Loucy (cell line): ENCODE results near the gene UBAP1.

Source experiments
- H2AFZ ChIP-seq: fragments of 200-600 bp; sonication (generic); 2 replicates; pipeline ENCODE4 v1.6.0; 2016; ENCODE audit warnings: antibody characterized with exemption, mild to moderate bottlenecking, low read length, moderate library complexity
- H3F3A ChIP-seq: fragments of 200-600 bp; 2 replicates; pipeline ENCODE4 v1.6.0; 2016; ENCODE audit warnings: antibody characterized with exemption, low read depth, mild to moderate bottlenecking
- H3K27me3 ChIP-seq: fragments of 200-600 bp; sonication (generic); 2 replicates; pipeline ENCODE4 v1.6.1; 2014; ENCODE audit warnings: low read length, mild to moderate bottlenecking; ENCODE audit not compliant: insufficient read depth, poor library complexity, severe bottlenecking
- H3K36me3 ChIP-seq: fragments of 200-600 bp; sonication (generic); 2 replicates; pipeline ENCODE4 v1.6.1; 2016; ENCODE audit warnings: low read length; ENCODE audit not compliant: insufficient read depth
- H3K4me1 ChIP-seq: fragments of 200-600 bp; sonication (generic); 2 replicates; pipeline ENCODE4 v1.5.1; 2014; ENCODE audit warnings: low read length, mild to moderate bottlenecking; ENCODE audit not compliant: insufficient read depth, poor library complexity, severe bottlenecking
- H3K4me2 ChIP-seq: fragments of 200-600 bp; sonication (generic); 2 replicates; pipeline ENCODE4 v1.6.0; 2014; ENCODE audit warnings: antibody characterized with exemption, low read length, low read depth, mild to moderate bottlenecking; ENCODE audit not compliant: poor library complexity, severe bottlenecking
- H3K4me3 ChIP-seq: fragments of 200-600 bp; sonication (generic); 2 replicates; pipeline ENCODE4 v1.5.1; 2014; ENCODE audit warnings: low read length, mild to moderate bottlenecking, mixed read lengths; ENCODE audit not compliant: poor library complexity, severe bottlenecking
- H3K79me2 ChIP-seq: fragments of 200-600 bp; sonication (generic); 2 replicates; pipeline ENCODE4 v1.6.1; 2014; ENCODE audit warnings: low read length; ENCODE audit not compliant: insufficient read depth
- H3K9ac ChIP-seq: fragments of 200-600 bp; sonication (generic); 2 replicates; pipeline ENCODE4 v1.6.0; 2014; ENCODE audit warnings: mild to moderate bottlenecking, low read depth, low read length, moderate library complexity; ENCODE audit not compliant: poor library complexity, severe bottlenecking
- H3K9me2 ChIP-seq: fragments of 200-600 bp; sonication (generic); replicated peaks from 2 replicates; pipeline ENCODE4 v1.6.1; 2016; ENCODE audit warnings: low read depth, low read length, mixed read lengths
- H3K9me3 ChIP-seq: fragments of 200-600 bp; sonication (generic); 2 replicates; pipeline ENCODE4 v1.6.1; 2014; ENCODE audit warnings: mild to moderate bottlenecking, antibody characterized with exemption, low read length, low read depth; ENCODE audit not compliant: insufficient read depth
- H4K20me1 ChIP-seq: fragments of 200-600 bp; sonication (generic); 2 replicates; pipeline ENCODE4 v1.6.0; 2014; ENCODE audit warnings: antibody characterized with exemption, low read length, mild to moderate bottlenecking; ENCODE audit not compliant: insufficient read depth, poor library complexity, severe bottlenecking
- EZH2phosphoT487 ChIP-seq: fragments of 200-600 bp; IDR thresholded peaks from 2 replicates; pipeline ENCODE4 v1.6.1; 2018; ENCODE audit warnings: antibody characterized with exemption, mild to moderate bottlenecking, moderate library complexity, borderline replicate concordance
- TF ChIP-seq, protein P1 (sequence below): fragments of 200-600 bp; sonication (generic); conservative IDR thresholded peaks from 2 replicates; pipeline ENCODE4 v1.5.1; 2014; ENCODE audit warnings: mild to moderate bottlenecking, antibody characterized with exemption, low read length

The UBAP1 gene

DNA sequence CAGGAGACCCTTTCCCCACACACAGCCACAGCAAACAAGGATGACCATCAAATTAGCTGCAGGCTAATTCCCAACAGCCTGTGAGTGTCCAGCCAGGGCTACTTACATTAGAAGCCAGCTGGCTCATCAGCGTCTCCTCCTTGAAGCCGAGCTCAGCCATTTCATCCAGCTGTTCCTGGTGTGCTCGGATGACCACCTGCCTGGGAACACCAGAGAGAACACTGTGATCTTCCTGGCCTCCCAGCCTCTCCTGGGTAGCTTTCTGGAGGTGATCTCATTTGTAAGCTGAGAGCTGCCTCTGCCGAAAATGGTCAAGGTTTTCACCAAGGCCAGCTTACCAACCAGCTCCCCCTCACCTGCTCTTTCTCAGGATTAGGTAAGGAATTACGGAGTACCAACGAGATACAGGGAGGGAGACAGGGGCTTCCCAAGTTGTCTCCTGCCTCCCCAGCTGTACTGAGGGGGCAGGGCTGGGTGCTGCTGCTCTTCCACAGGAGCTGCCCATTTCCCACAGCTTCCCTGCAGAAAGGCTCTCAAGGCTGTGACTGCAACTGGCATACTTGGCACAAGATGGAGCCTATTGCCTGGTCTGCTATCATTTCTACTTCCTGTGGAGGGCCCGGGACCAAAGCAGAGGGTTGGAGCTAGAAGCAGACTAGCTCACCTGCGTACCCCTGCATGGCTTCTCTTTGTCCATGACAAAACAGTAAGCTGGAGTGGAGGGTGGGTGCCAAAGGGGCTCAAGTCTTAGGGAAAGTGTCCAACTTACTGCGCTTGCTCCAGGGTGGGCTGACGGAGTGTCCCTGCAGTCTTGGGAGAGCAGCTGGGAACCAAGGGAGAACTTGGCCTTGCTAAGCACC, 76.4 kb downstream of the UBAP1 start:
- Histone ChIP-seq H3K36me3 (peaks cover 83% of the 10 kb centered on the region; the same call in 1 of the 2 replicates), H4K20me1 (no peaks in the 10 kb centered on the region), H3K79me2 (no peaks in the 10 kb centered on the region), H3K9me2 (no peaks in the 10 kb centered on the region), H3K4me3 (no peak overlapping the region), H3F3A (no peaks in the 10 kb centered on the region), H3K9me3 (no peaks in the 10 kb centered on the region), H3K27me3 (no peaks in the 10 kb centered on the region), H3K4me1 (no peaks in the 10 kb centered on the region), H3K9ac (no peak overlapping the region), H2AFZ (no peak overlapping the region), H3K4me2 (no peak overlapping the region)
- TF ChIP-seq, protein P1, sequence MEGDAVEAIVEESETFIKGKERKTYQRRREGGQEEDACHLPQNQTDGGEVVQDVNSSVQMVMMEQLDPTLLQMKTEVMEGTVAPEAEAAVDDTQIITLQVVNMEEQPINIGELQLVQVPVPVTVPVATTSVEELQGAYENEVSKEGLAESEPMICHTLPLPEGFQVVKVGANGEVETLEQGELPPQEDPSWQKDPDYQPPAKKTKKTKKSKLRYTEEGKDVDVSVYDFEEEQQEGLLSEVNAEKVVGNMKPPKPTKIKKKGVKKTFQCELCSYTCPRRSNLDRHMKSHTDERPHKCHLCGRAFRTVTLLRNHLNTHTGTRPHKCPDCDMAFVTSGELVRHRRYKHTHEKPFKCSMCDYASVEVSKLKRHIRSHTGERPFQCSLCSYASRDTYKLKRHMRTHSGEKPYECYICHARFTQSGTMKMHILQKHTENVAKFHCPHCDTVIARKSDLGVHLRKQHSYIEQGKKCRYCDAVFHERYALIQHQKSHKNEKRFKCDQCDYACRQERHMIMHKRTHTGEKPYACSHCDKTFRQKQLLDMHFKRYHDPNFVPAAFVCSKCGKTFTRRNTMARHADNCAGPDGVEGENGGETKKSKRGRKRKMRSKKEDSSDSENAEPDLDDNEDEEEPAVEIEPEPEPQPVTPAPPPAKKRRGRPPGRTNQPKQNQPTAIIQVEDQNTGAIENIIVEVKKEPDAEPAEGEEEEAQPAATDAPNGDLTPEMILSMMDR: no peak
- TF ChIP-seq EZH2phosphoT487: no peak

DNA sequence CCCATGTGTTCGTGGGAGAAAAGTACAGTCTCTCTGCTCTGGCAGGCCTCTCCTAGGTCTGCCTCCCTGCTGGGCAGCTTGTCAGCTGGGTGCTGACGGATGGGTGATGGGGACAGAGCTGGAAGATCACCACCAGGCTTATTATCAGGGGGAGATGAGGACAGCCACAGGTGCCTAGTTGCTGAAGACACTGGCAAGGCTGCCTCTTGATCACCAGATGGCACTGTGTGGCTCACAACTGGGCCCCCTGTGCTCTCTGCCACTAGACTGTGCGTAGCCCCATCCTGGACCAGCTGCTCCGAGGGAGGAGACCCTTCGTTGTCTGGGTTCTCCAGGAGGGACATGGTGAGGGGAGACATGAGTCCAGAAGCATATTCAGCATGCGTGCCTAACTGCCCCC, 77.3 kb downstream of the UBAP1 start:
- H3K4me1 ChIP-seq: no peaks in the 10 kb centered on the region
- H3K36me3 ChIP-seq: peaks cover 74% of the 10 kb centered on the region; the same call in 1 of the 2 replicates
- H4K20me1 ChIP-seq: no peaks in the 10 kb centered on the region
- H3K27me3 ChIP-seq: no peaks in the 10 kb centered on the region
- H3K9me3 ChIP-seq: no peaks in the 10 kb centered on the region
- H3K9ac ChIP-seq: peak overlapping the region; percentile 26
- H3K9me2 ChIP-seq: no peaks in the 10 kb centered on the region
- H3K4me3 ChIP-seq: no peak overlapping the region
- no peaks in the 10 kb centered on the region for H3F3A ChIP-seq
- TF ChIP-seq EZH2phosphoT487: no peak
- TF ChIP-seq, protein P1: peak; percentile 56
- no peak overlapping the region for H3K4me2 ChIP-seq
- no peak overlapping the region for H2AFZ ChIP-seq
- H3K79me2 ChIP-seq: no peaks in the 10 kb centered on the region

DNA sequence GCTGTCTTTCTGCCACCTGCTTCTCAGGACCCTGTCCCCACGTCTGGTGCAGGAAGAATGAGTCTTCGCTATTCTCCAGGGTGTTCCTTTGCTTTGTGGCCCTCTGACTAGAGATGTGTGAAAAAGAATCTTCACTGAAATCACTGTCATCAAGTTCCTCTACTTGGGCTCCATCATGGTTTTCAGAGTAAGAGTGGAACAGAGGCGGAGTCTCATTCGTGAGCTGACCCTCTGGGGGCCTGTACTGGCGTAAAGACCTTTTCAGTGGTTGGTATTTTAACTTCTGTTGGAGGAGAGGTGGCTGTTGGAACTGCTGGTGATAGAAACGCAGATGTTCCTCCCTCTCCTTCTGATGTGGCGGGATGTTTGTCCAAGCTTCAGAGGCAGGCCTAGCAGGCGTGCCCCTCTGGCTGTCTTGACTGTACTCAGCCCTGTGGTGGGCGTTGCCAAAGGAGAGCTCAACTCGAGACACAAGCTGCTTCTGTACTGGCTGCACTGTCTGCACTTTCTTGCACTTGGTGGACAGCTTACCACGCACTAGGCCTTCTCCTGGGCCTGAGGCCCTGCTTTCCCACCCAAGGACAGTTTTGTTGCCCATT, 78.2 kb downstream of the UBAP1 start:
- Histone ChIP-seq H3K4me2 (peak overlapping the region; percentile 28), H3K9me2 (no peaks in the 10 kb centered on the region), H3K36me3 (peaks cover 64% of the 10 kb centered on the region; the same call in 1 of the 2 replicates), H2AFZ (no peak overlapping the region), H3K9ac (peak overlapping the region; percentile 26), H3F3A (no peaks in the 10 kb centered on the region), H3K27me3 (no peaks in the 10 kb centered on the region), H3K4me1 (no peaks in the 10 kb centered on the region), H3K4me3 (no peak overlapping the region), H3K9me3 (no peaks in the 10 kb centered on the region), H4K20me1 (no peaks in the 10 kb centered on the region), H3K79me2 (no peaks in the 10 kb centered on the region)
- no peak for TF ChIP-seq EZH2phosphoT487
- TF ChIP-seq, protein P1: no peak
